ENCODE data around the gene NBPF26.
"Not testable (repeated sequence)": the region's sequence is repeated elsewhere in the genome, so short reads cannot be mapped to it uniquely, and the experiment has no call there.

NBPF26 gene

DNA sequence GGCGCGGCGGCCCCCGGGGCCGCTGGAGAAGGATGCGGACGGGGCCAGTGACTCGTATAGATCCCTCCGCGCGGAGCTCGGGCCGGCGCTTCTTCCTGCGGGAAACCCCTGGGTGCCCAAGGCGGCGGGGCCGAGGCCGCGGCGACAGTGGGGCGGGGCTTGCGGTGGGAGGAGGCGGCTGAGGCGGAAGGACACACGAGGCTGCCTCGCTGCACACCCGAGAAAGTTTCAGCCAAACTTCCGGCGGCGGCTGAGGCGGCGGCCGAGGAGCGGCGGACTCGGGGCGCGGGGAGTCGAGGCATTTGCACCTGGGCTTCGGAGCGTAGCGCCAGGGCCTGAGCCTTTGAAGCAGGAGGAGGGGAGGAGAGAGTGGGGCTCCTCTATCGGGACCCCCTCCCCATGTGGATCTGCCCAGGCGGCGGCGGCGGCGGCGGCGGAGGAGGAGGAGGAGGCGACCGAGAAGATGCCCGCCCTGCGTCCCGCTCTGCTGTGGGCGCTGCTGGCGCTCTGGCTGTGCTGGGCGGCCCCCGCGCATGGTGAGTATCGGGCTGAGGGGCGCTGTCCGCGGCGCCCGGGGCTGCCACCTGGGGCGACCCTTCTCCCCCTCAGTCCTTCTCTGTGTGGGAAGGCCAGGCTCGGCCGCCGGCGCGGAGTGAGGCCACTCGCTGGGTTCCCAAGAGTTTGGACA lies at the start of gene NBPF26:
TSS of gene NBPF26 (plus strand) at position 231 of the 688 bp plus-strand sequence.
- peak in 20 of 51 donors; percentile 0 to 63 (median 25) for DNase-seq

DNA sequence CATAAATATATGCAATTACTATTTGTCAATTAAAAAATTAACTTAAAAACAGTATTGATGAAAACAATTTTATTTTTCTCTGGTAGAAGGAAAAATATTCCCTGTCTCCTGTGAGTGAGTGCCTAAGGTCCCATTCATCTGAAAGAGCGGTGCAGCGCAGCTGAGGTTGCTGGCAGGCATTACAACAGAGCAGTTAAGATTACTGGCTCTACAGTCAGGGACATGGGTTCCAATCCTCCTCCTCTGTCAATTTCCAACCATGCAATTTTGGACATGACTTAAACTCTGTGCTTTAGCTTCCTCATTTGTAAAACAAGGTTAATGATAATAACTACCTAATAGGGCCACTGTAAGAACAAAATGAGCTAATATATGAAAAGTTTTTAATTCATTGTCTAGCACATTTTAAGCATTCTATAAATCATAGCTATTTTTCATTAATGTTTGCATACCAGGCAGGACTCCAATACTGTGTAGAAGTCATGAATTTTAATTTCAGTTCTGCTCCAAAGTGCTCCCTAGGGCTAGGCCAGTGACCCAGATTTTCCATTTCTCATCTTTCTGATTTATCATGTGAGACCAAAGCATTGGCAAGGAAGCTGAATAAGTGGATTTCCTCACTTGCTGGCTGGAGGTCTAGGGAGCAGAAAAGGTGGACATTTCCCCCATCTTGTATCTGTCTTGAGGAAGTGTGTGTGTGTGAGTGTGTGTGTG lies 43.5 kb upstream of the NBPF26 start:
- DNase-seq = not testable (repeated sequence)

GRCh38 chr1:120680938-120681337 lies 42.8 kb upstream of the NBPF26 start:
- DNase-seq = not testable (repeated sequence)

DNA sequence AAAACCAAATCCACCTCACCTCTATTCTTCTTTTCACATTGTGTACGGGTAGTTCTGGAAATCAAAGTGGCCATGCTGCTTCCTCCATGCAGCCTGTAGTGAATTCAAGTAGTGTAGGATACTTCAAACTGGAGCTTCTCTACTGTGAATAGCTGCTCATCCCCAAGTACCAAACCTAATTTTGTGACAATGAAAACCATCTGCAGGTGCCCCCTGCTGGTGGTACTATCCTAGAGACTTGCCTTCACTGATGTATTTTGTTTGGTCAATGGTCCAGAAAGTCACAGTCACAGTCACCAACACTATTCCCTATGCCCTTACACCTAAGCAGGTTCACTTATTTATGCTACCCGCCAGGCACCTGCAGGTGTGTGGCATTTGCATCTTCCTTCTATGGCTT lies 39.3 kb upstream of the NBPF26 start:
- DNase-seq = not testable (repeated sequence)

GRCh38 chr1:120685622-120686021 lies 38.1 kb upstream of the NBPF26 start:
- not testable (repeated sequence) for DNase-seq

- DNase-seq = not testable (repeated sequence)
These were observed 36.5 kb upstream of the NBPF26 start for GRCh38 chr1:120687250-120687649.

GRCh38 chr1:120700807-120701562 lies 22.8 kb upstream of the NBPF26 start:
- DNase-seq = peak in 1 of 51 donors; percentile 3

DNA sequence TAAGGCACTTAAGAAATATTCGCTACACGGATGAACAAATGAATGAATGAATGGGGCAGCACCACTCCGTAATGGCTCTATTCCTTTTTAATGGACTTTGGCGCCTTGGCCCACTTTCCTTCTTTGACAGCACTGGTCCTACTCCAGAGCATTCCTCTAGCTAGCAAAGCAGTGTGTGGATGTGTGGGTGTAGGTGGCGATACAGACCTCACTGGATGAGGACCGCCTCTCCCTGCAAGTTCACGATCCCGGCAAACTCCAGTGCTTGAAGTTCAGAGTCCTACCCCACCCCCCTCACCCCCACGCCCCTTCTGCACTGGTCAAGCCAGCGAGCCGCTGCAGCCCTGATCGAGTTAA lies 409 bp upstream of the NBPF26 start:
- DNase-seq = not testable (repeated sequence)

- not testable (repeated sequence) for DNase-seq
These were observed 762 bp downstream of the NBPF26 start for GRCh38 chr1:120724507-120724906.

GRCh38 chr1:120728811-120729210 lies 5.1 kb downstream of the NBPF26 start:
- DNase-seq = not testable (repeated sequence)

DNA sequence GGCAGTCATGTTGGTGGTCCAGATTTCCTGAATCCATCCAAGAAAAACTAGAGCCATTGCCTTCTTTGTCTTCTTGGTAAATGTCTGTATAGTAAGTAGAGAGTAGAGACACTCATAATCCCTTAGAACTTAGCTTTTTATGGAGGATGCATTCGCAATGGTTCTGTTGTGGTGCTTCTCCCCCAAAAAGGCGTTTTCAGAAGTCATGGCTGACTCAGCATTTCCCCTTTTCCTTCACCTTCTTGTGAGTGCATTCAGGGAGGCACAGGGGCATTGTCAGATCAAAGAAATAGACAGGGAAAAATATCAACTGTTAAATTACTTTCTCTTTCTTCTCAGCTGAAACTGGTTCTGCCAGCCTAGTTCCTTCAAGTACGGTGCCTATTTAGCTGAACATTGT lies 45.3 kb downstream of the NBPF26 start:
- DNase-seq = not testable (repeated sequence)

GRCh38 chr1:120805452-120805851 lies 81.7 kb downstream of the NBPF26 start:
- DNase-seq = not testable (repeated sequence)

GRCh38 chr1:120811822-120812221 lies 88.1 kb downstream of the NBPF26 start:
- peak in 18 of 51 donors; percentile 1 to 54 (median 16) for DNase-seq

GRCh38 chr1:120825051-120825450 lies 101.3 kb downstream of the NBPF26 start:
- DNase-seq = not testable (repeated sequence)

- DNase-seq = not testable (repeated sequence)
These were observed 102.9 kb downstream of the NBPF26 start for GRCh38 chr1:120826623-120827022.

DNA sequence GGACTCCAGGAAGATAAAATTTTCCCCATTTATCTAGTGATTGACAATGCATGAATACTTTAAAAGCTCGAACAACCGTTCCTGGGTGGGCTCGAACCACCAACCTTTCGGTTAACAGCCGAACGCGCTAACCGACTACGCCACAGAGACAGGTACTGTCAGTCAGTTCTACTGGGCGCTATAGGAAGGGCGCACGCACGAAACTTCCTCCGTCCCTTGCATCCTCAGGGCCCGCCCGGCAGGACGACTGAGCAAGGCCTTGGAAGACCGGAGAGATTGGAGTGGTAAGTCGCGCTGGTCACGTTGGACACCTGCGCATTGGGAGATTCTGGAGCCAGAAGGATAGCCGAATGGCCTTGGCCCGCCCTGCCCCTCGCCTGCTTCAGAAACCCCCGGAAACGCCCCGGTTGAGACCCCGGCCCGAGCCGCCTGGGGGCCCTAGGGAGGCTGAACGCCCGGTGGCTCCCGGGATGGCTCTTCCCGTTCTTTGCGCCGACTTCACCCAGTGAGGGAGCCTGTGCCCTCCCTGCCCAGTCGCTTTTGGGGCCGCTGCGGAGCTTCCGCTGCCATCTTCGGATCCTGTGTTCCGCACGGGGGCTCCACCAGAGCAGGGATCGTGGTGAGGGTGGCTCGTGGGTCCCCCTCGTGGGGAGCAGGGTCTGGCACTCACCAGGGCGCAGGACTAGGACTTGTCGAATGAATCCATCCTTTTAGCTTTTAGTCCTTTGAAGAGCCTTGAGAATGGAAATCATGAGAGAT lies 120.6 kb downstream of the NBPF26 start:
- DNase-seq = peak in 34 of 51 donors; percentile 1 to 75 (median 52)

DNA sequence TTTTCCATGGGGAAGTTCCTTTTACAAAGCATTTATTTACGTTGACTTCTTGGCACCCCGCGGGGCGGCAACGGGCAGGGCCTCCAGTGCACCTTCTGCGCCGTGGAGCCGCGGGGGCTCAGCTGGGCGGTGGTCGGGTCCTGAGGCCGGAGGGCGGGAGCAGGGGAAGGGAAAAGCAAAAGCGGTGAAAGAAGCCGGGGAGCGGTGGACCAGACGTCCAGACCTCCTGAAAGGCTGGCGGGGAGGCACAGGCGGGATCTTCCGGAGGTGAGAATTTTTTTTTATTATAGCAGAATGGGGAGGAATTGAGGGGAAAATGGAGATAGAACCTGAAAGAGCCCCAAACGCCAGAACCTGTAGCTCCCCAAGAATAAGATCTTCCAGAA lies 121.2 kb downstream of the NBPF26 start:
- DNase-seq = not testable (repeated sequence)

DNA sequence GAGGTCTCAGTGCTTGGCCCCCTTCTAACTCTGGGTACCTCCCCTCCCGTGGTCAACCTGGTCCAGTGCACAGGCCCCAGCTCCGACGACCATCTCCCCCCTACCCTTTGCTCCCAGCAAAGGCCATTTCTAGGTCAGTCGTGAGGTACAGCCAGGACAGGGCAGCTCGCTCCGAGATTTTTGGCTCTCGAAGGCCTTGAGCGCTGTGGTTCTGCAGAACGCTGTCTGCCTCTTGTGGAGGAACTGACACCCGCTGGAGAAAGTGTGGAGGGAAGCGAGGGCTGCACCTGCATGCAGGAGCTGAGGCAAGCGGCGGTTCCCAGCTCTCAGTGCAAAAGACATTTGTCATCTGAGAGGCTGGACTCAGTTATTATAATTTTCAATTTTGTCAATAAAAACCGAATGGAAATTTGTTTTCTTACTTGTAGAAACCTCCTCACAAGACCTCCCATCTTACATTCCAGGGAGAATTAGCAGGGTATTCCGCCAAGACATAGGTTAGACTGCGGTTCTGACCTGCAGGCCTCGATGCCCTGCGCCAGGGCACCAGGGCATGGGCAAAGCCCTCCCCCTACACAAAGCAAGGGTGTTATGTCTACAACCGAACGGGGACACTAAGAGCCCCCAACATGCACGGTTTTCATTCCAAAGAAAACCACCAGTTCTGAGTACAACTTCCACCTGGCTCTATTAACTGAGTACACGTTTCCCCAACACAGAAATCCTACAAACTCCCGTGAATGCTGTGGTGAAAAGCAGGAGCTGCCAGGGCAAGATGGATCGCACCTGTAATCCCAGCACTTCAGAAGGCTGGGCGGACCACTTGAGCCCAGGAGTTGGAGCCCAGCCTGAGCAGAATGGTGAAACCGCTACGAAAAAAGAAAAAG lies 125.9 kb downstream of the NBPF26 start:
- DNase-seq = not testable (repeated sequence)

GRCh38 chr1:120850287-120850536 lies 126.5 kb downstream of the NBPF26 start:
- peak in 4 of 51 donors; percentile 2 to 26 (median 6) for DNase-seq

Data from hypothalamus (tissue), 51 donors.